HFFc6 (cell line): ENCODE data around the gene SDCCAG8. TPM values are rescaled to one million over a fixed set of nuclear protein-coding genes. Genes with fewer than 3 reads are reported as not detected.

ENCODE experiments used
- DNase-seq: peaks from one replicate; pipeline ENCODE4 v3.0.0-alpha.2; 2018
- H3K27ac Mint-ChIP-seq: 2 replicates; pipeline ENCODE4 v1.8.0; 2020; ENCODE audit warnings: mild to moderate bottlenecking, mixed read lengths
- H3K27me3 Mint-ChIP-seq: 2 replicates; pipeline ENCODE4 v1.8.0; 2021; ENCODE audit warnings: mild to moderate bottlenecking, moderate library complexity, mixed read lengths; ENCODE audit not compliant: insufficient read depth
- H3K36me3 Mint-ChIP-seq: 2 replicates; pipeline ENCODE4 v1.8.0; 2021; ENCODE audit warnings: low read depth, mixed read lengths
- H3K4me1 Mint-ChIP-seq: 2 replicates; pipeline ENCODE4 v1.8.0; 2020; ENCODE audit warnings: low read depth, mixed read lengths
- H3K4me3 Mint-ChIP-seq: 2 replicates; pipeline ENCODE4 v1.8.0; 2020; ENCODE audit warnings: mild to moderate bottlenecking, moderate library complexity, mixed read lengths
- H3K9me3 Mint-ChIP-seq: 2 replicates; pipeline ENCODE4 v1.8.0; 2020; ENCODE audit warnings: mild to moderate bottlenecking, mixed read lengths
- CTCF ChIP-seq: fragments of 200-600 bp; sonication (generic); IDR thresholded peaks from 2 replicates; pipeline ENCODE4 v1.5.0; 2021; ENCODE audit warnings: antibody characterized with exemption, mild to moderate bottlenecking
- total RNA-seq, 6 experiments: library from RNA; stranded (reverse); fragmentation: NEBNext Ultra II Directional; extraction: Animal tissue kit (Norgen Biotek cat#: 25700); gene quantifications; 2 replicates in 1 of 6; 3 replicates in 5 of 6; pipeline ENCODE4 v1.2.3, GENCODE V29; 2021

SDCCAG8 gene
- total RNA-seq, 6 experiments from 2014 or later: 22.3 to 31.2 (median 26.1) TPM

- no peaks in the 10 kb centered on the region for H3K27me3 Mint-ChIP-seq
- H3K36me3 Mint-ChIP-seq: peaks cover 13% of the 10 kb centered on the region
- H3K27ac Mint-ChIP-seq: no peak overlapping the region
- H3K4me1 Mint-ChIP-seq: no peaks in the 10 kb centered on the region
- no peak for TF ChIP-seq CTCF
- no peak for DNase-seq
- H3K4me3 Mint-ChIP-seq: no peak overlapping the region
- H3K9me3 Mint-ChIP-seq: no peaks in the 10 kb centered on the region
Observed at GRCh38 chr1:243367314-243367713, 111.5 kb downstream of the SDCCAG8 start.

GRCh38 chr1:243374412-243374811, 118.6 kb downstream of the SDCCAG8 start:
- Mint-ChIP-seq H3K4me3 (no peak overlapping the region), H3K4me1 (no peaks in the 10 kb centered on the region), H3K36me3 (peaks cover 31% of the 10 kb centered on the region), H3K27me3 (no peaks in the 10 kb centered on the region), H3K27ac (no peak overlapping the region), H3K9me3 (peaks cover 17% of the 10 kb centered on the region)
- TF ChIP-seq CTCF: no peak
- DNase-seq: no peak

DNA sequence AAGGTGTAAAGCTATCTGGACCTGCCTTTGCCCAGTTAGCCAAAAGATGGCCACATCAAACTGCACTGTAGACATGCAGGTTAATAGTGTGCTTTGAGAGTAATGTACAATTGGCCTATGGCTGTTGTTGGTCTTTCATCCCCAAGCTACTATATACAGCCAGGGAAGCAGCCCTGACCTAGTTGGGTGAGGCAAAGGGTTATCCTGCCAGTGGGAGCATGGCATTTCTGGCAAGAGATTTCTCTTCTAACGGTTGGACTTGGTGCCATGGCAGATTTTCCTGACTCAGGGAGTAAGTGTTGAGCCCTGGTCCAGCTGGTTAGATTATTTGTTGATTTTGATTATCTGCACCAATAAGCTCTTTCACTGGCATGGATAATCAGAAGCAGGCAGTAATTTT, 119.8 kb downstream of the SDCCAG8 start:
- Mint-ChIP-seq H3K4me1 (no peaks in the 10 kb centered on the region), H3K27ac (no peak overlapping the region), H3K9me3 (peaks cover 17% of the 10 kb centered on the region), H3K36me3 (peaks cover 23% of the 10 kb centered on the region), H3K4me3 (no peak overlapping the region), H3K27me3 (no peaks in the 10 kb centered on the region)
- DNase-seq: no peak
- TF ChIP-seq CTCF: no peak

GRCh38 chr1:243378669-243379068, 122.8 kb downstream of the SDCCAG8 start:
- Mint-ChIP-seq H3K4me1 (no peaks in the 10 kb centered on the region), H3K27me3 (no peaks in the 10 kb centered on the region), H3K9me3 (peaks cover 10% of the 10 kb centered on the region), H3K4me3 (no peak overlapping the region), H3K36me3 (peaks cover 37% of the 10 kb centered on the region), H3K27ac (no peak overlapping the region)
- DNase-seq: no peak
- no peak for TF ChIP-seq CTCF

DNA sequence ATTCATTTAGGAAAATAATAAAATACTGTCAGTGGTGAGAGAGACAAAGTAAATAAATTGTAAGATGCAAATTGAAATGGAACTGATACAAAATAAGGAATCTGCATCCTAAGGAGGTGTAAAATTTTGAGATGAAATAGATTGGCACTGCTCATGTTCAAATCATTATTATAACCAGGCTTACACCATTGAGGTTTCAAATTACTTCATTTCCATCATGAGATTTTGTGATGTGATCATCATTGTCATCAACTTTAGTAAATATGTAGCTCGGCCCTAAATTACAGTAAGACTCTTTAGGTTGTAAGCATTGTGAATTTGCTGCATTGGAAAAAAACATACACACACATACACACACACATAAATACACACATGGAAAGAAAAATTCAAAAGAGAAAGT, 123.4 kb downstream of the SDCCAG8 start:
- Mint-ChIP-seq H3K27me3 (no peaks in the 10 kb centered on the region), H3K9me3 (peaks cover 5% of the 10 kb centered on the region), H3K27ac (no peak overlapping the region), H3K4me3 (no peak overlapping the region), H3K36me3 (peaks cover 34% of the 10 kb centered on the region), H3K4me1 (no peaks in the 10 kb centered on the region)
- no peak for DNase-seq
- TF ChIP-seq CTCF: no peak

DNA sequence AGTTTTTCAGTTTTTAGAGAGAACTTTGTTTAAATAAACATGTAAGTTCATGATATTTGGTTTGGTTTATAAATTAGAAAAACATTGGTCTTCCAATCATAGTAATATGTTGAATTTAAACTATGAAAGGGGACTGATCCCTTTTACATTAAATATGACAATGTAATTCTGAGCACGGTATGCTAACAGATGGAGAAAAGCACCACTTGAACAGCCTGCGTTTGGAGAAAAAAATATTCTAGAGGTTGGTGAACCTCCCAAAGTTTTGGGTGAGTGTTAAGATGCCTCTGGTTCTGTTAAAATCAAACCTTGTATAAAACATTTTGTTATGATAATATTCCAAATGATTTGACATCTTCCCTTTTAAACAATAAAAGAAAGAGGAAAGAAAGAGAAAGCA, 123.9 kb downstream of the SDCCAG8 start:
- Mint-ChIP-seq H3K27ac (no peak overlapping the region), H3K27me3 (no peaks in the 10 kb centered on the region), H3K9me3 (no peaks in the 10 kb centered on the region; the same call in 1 of the 2 replicates), H3K4me1 (no peaks in the 10 kb centered on the region), H3K36me3 (peaks cover 31% of the 10 kb centered on the region), H3K4me3 (no peak overlapping the region)
- no peak for TF ChIP-seq CTCF
- no peak for DNase-seq
